CD4-positive, alpha-beta T cell (primary cell): Measurements from ENCODE around the gene BAK1. TPM values are rescaled to one million over a fixed set of nuclear protein-coding genes. Genes with fewer than 3 reads are reported as not detected.

Experiments used
- ATAC-seq: fragments of 200-7000 bp; cut with Tn5 transposase; one replicate; pipeline ENCODE4 v1.10.0; 2022; ENCODE audit warnings: mild to moderate bottlenecking; ENCODE audit not compliant: poor library complexity
- CTCF ChIA-PET: fragments of 350-600 bp; sonication (Branson Sonifier 250); formaldehyde crosslinking; loops from one replicate; lab custom pipeline; 2021; ENCODE audit warnings: antibody characterized with exemption, inconsistent platforms; lab: Charles Lee
- POLR2A ChIA-PET: fragments of 350-600 bp; sonication (Branson Sonifier 250); formaldehyde crosslinking; loops from one replicate; lab custom pipeline; 2021; ENCODE audit warnings: antibody characterized with exemption, inconsistent platforms; lab: Charles Lee
- DNase-seq, 14 experiments: peaks; one replicate each; pipeline ENCODE4 v3.0.0-alpha.2; 2013 to 2020; ENCODE audit warnings: mixed read lengths in 2 of 14
- H3K27ac ChIP-seq, 2 donors: one replicate each; pipeline versions ENCODE4 v1.5.1 to v1.7.0; 2013; ENCODE audit warnings: low read length in 2 of 2, low read depth in 1 of 2, mild to moderate bottlenecking in 1 of 2
- H3K27me3 ChIP-seq, 2 experiments: 1 replicate in 1 of 2; 2 replicates in 1 of 2; pipeline versions ENCODE4 v1.6.1 to v1.7.0; 2013; ENCODE audit warnings: low read length in 2 of 2, control low read depth in 1 of 2, mild to moderate bottlenecking in 1 of 2, moderate library complexity in 1 of 2; ENCODE audit not compliant: insufficient read depth in 2 of 2, control insufficient read depth in 1 of 2
- H3K36me3 ChIP-seq: one replicate; pipeline ENCODE4 v1.6.1; 2013; ENCODE audit warnings: low read length, control low read depth; ENCODE audit not compliant: insufficient read depth
- H3K4me1 ChIP-seq: one replicate; pipeline ENCODE4 v1.6.1; 2013; ENCODE audit warnings: low read length, control low read depth; ENCODE audit not compliant: insufficient read depth
- H3K4me3 ChIP-seq: one replicate; pipeline ENCODE4 v1.5.1; 2013; ENCODE audit warnings: mild to moderate bottlenecking, low read length, moderate library complexity
- H3K9me3 ChIP-seq, 2 experiments: 1 replicate in 1 of 2; 2 replicates in 1 of 2; pipeline versions ENCODE4 v1.6.1 to v1.7.0; 2013; ENCODE audit warnings: low read length in 2 of 2, mild to moderate bottlenecking in 2 of 2, control low read depth in 1 of 2, moderate library complexity in 1 of 2; ENCODE audit not compliant: control insufficient read depth in 1 of 2, insufficient read depth in 1 of 2
- H3K27ac Mint-ChIP-seq: one replicate; pipeline ENCODE4 v1.8.0; 2020; ENCODE audit warnings: mixed read lengths
- H3K27me3 Mint-ChIP-seq: one replicate; pipeline ENCODE4 v1.8.0; 2021; ENCODE audit warnings: mixed read lengths
- H3K36me3 Mint-ChIP-seq: one replicate; pipeline ENCODE4 v1.8.0; 2021; ENCODE audit warnings: low read depth, mixed read lengths
- H3K4me1 Mint-ChIP-seq: one replicate; pipeline ENCODE4 v1.8.0; 2021; ENCODE audit warnings: low read depth, mixed read lengths
- H3K4me3 Mint-ChIP-seq: one replicate; pipeline ENCODE4 v1.8.0; 2020; ENCODE audit warnings: mild to moderate bottlenecking, mixed read lengths
- H3K9me3 Mint-ChIP-seq: one replicate; pipeline ENCODE4 v1.8.0; 2020; ENCODE audit warnings: mixed read lengths
- CTCF ChIP-seq: fragments of 200-600 bp; IDR thresholded peaks from one replicate; pipeline ENCODE4 v1.8.0; 2022; ENCODE audit warnings: antibody characterized with exemption, mild to moderate bottlenecking
- intact Hi-C, 2 experiments: fragments of 100-400 bp; cut with DNase I in 1 of 2; cut with micrococcal nuclease in 1 of 2; formaldehyde crosslinking; loops; one replicate each; pipeline versions ENCODE4 v1.15.1 to v1.9.0; 2023 to 2025; cut with DNase I, micrococcal nuclease
- total RNA-seq, 174 experiments: library from RNA in 2 of 174; stranded (reverse) in 2 of 174; gene quantifications; one replicate each; pipeline ENCODE4 v1.2.3 and lab custom pipeline; 2021 to 2026

BAK1 gene
- total RNA-seq, 2 experiments from 2014 or later: 38.3 to 40.8 TPM

GRCh38 chr6:33609019-33609418 lies 28.9 kb upstream of the BAK1 start:
- H3K4me3 ChIP-seq: no peak overlapping the region
- no peaks in the 10 kb centered on the region for H3K36me3 Mint-ChIP-seq
- H3K9me3 ChIP-seq: peaks cover 0 to 22% of the 10 kb centered on the region in 2 experiments
- H3K4me1 Mint-ChIP-seq: no peaks in the 10 kb centered on the region
- H3K27me3 Mint-ChIP-seq: no peaks in the 10 kb centered on the region
- ChIA-PET POLR2A (no interaction called here), CTCF (no interaction called here)
- ATAC-seq (no peak), DNase-seq (no peak)
- H3K36me3 ChIP-seq: no peaks in the 10 kb centered on the region
- no peaks in the 10 kb centered on the region for H3K9me3 Mint-ChIP-seq
- no peak overlapping the region for H3K27ac ChIP-seq
- no peak for TF ChIP-seq CTCF
- intact Hi-C loops: no loop called here
- no peaks in the 10 kb centered on the region for H3K27me3 ChIP-seq
- no peak overlapping the region for H3K4me3 Mint-ChIP-seq
- no peak overlapping the region for H3K27ac Mint-ChIP-seq
- H3K4me1 ChIP-seq: peaks cover 4% of the 10 kb centered on the region

GRCh38 chr6:33607784-33608161 lies 27.7 kb upstream of the BAK1 start:
- no peaks in the 10 kb centered on the region for H3K27me3 Mint-ChIP-seq
- Histone ChIP-seq H3K4me1 (peaks cover 4% of the 10 kb centered on the region), H3K4me3 (no peak overlapping the region), H3K9me3 (peaks cover 0 to 22% of the 10 kb centered on the region in 2 experiments), H3K27ac (no peak overlapping the region), H3K36me3 (no peaks in the 10 kb centered on the region), H3K27me3 (no peaks in the 10 kb centered on the region)
- no peak for TF ChIP-seq CTCF
- ATAC-seq (peak; percentile 55), DNase-seq (peak in 6 of 14 experiments; percentile 22 to 62 (median 53))
- no peak overlapping the region for H3K4me3 Mint-ChIP-seq
- ChIA-PET POLR2A (interaction anchor here (2.2 kb wide), 1 partner anchor 14 kb away, joined by 10 read pairs; the partner anchor contains the start of gene ITPR3), CTCF (interaction anchor here (0.7 to 1.3 kb wide), 4 partner anchors 25 to 154 kb away, joined by 3 to 4 read pairs (median 3); partner anchors contain the start of gene ZBTB9)
- H3K36me3 Mint-ChIP-seq: no peaks in the 10 kb centered on the region
- no peaks in the 10 kb centered on the region for H3K4me1 Mint-ChIP-seq
- no peaks in the 10 kb centered on the region for H3K9me3 Mint-ChIP-seq
- intact Hi-C loops: no loop called here
- H3K27ac Mint-ChIP-seq: no peak overlapping the region

GRCh38 chr6:33607126-33607783 lies 27.2 kb upstream of the BAK1 start:
- Histone ChIP-seq H3K4me3 (no peak overlapping the region), H3K27me3 (no peaks in the 10 kb centered on the region), H3K9me3 (peaks cover 0 to 20% of the 10 kb centered on the region in 2 experiments), H3K36me3 (no peaks in the 10 kb centered on the region), H3K27ac (no peak overlapping the region), H3K4me1 (peaks cover 4% of the 10 kb centered on the region)
- DNase-seq (no peak), ATAC-seq (no peak)
- H3K9me3 Mint-ChIP-seq: no peaks in the 10 kb centered on the region
- POLR2A ChIA-PET: interaction anchor here (2.2 kb wide), 1 partner anchor 14 kb away, joined by 10 read pairs; the partner anchor contains the start of gene ITPR3
- H3K27ac Mint-ChIP-seq: no peak overlapping the region
- intact Hi-C loops: no loop called here
- no peaks in the 10 kb centered on the region for H3K36me3 Mint-ChIP-seq
- no peaks in the 10 kb centered on the region for H3K27me3 Mint-ChIP-seq
- H3K4me3 Mint-ChIP-seq: no peak overlapping the region
- no peaks in the 10 kb centered on the region for H3K4me1 Mint-ChIP-seq
- CTCF ChIA-PET: interaction anchor here (0.7 to 1.3 kb wide), 4 partner anchors 25 to 153 kb away, joined by 3 to 4 read pairs (median 3); partner anchors contain the start of gene ZBTB9
- no peak for TF ChIP-seq CTCF
